K562 (cell line): ENCODE data around the gene RHOBTB3. TPM values are rescaled to one million over a fixed set of nuclear protein-coding genes. Genes with fewer than 3 reads are reported as not detected.

ENCODE experiments used
- BMI1 ChIP-seq: fragments of 150-350 bp; IDR thresholded peaks from 2 replicates; pipeline ENCODE4 v1.6.1; 2014; ENCODE audit warnings: low read length
- CHD2 ChIP-seq: IDR thresholded peaks from 2 replicates; pipeline ENCODE4 v1.6.1; 2011; ENCODE audit warnings: low read depth, low read length
- FOXA3 ChIP-seq, 2 experiments: fragments of 450-650 bp in 1 of 2; sonication (generic) in 1 of 2; formaldehyde crosslinking; IDR thresholded peaks in 1 of 2; conservative IDR thresholded peaks in 1 of 2; 2 replicates each; pipeline versions ENCODE4 v1.4.0 to v1.8.0; 2020 to 2022; ENCODE audit warnings: mild to moderate bottlenecking in 2 of 2, missing genetic modification reagents in 1 of 2
- JUN ChIP-seq, 2 experiments: sonication (generic) in 1 of 2; formaldehyde crosslinking in 1 of 2; IDR thresholded peaks; 2 replicates each; pipeline versions ENCODE4 v1.6.1 to v1.8.0; 2012 to 2022; ENCODE audit warnings: borderline replicate concordance in 2 of 2, mild to moderate bottlenecking in 2 of 2, improper control_type of control experiment in 1 of 2, low read depth in 1 of 2, low read length in 1 of 2, missing genetic modification reagents in 1 of 2
- MIER1 ChIP-seq: fragments of 450-650 bp; IDR thresholded peaks from 2 replicates; pipeline ENCODE4 v1.6.1; 2016; ENCODE audit warnings: antibody characterized with exemption, mild to moderate bottlenecking, low read depth
- NFIC ChIP-seq: fragments of 450-650 bp; IDR thresholded peaks from 2 replicates; pipeline ENCODE4 v1.6.1; 2017; ENCODE audit warnings: mild to moderate bottlenecking, inconsistent platforms
- OTX1 ChIP-seq: fragments of 450-650 bp; formaldehyde crosslinking; IDR thresholded peaks from 2 replicates; pipeline ENCODE4 v1.4.0; 2022; ENCODE audit warnings: mild to moderate bottlenecking
- PHF8 ChIP-seq: fragments of 200-600 bp; sonication (generic); IDR thresholded peaks from 2 replicates; pipeline ENCODE4 v1.6.1; 2012; ENCODE audit warnings: mixed run types, mild to moderate bottlenecking, inconsistent platforms, low read length, moderate library complexity, borderline replicate concordance
- RBM39 ChIP-seq: fragments of 200-400 bp; formaldehyde crosslinking; optimal IDR thresholded peaks from 2 replicates; pipeline ENCODE3; 2018; ENCODE audit warnings: low read depth, low read length
- TFAM ChIP-seq: fragments of 250-450 bp; sonication (Bioruptor Pico); conservative IDR thresholded peaks from 2 replicates; pipeline ENCODE4 v1.5.0; 2021; ENCODE audit warnings: mild to moderate bottlenecking, moderate library complexity
- ZFX ChIP-seq: sonication (generic); formaldehyde crosslinking; IDR thresholded peaks from 2 replicates; pipeline ENCODE4 v1.8.0; 2022; ENCODE audit warnings: mild to moderate bottlenecking, missing genetic modification reagents, moderate library complexity
- ZNF668 ChIP-seq: fragments of 250-450 bp; sonication (Bioruptor Pico); IDR thresholded peaks from 2 replicates; pipeline ENCODE4 v1.8.0; 2022; ENCODE audit warnings: mild to moderate bottlenecking, inconsistent platforms
- ZNF830 ChIP-seq: fragments of 250-450 bp; sonication (Bioruptor Pico); IDR thresholded peaks from 2 replicates; pipeline ENCODE4 v1.5.0; 2021; ENCODE audit warnings: mild to moderate bottlenecking
- polyA plus RNA-seq, 8 experiments: library from polyadenylated mRNA; depleted of rRNA in 4 of 8; stranded (reverse) in 5 of 8; unstranded in 3 of 8; fragments of >200 nt; fragmentation: Nextera tagmentation in 2 of 8; fragmentation: Illumina TruSeq in 1 of 8; extraction: Ambion mirVana in 2 of 8; extraction: Trizol in 1 of 8; gene quantifications; 2 replicates each; pipeline versions ENCODE4 v1.2.1 to v1.2.3, GENCODE V29; 2011 to 2014; ENCODE audit warnings: inconsistent platforms in 1 of 8, missing spikeins in 1 of 8
- total RNA-seq, 7 experiments: library from RNA; depleted of rRNA in 6 of 7; stranded (reverse); fragments of >200 nt in 6 of 7; fragmentation: Illumina TruSeq in 2 of 7; extraction: Trizol in 2 of 7; gene quantifications; 2 replicates each; pipeline versions ENCODE4 v1.2.1 to v1.2.3, GENCODE V29; 2011 to 2021; ENCODE audit warnings: low replicate concordance in 1 of 7
- TF ChIP-seq, protein P1 (sequence below): fragments of 450-650 bp; IDR thresholded peaks from 2 replicates; pipeline ENCODE4 v1.6.1; 2014; ENCODE audit warnings: low read depth, mild to moderate bottlenecking, moderate library complexity, borderline replicate concordance
- TF ChIP-seq, protein P2 (sequence below): sonication (generic); formaldehyde crosslinking; IDR thresholded peaks from 2 replicates; pipeline ENCODE4 v1.8.0; 2022; ENCODE audit warnings: mild to moderate bottlenecking, low read depth, missing genetic modification reagents
- TF ChIP-seq, protein P3 (sequence below): fragments of 450-650 bp; IDR thresholded peaks from one replicate; pipeline ENCODE4 v1.6.1; 2018; ENCODE audit warnings: mild to moderate bottlenecking, moderate library complexity; ENCODE audit not compliant: partially characterized antibody
- TF ChIP-seq, protein P4 (sequence below): fragments of 250-450 bp; sonication (Bioruptor Pico); IDR thresholded peaks from 2 replicates; pipeline ENCODE4 v1.5.0; 2021

The RHOBTB3 gene
- total and polyA plus RNA-seq, 9 of the 15 experiments (the other 6 are each of a cell fraction or from before 2014, with no cell fraction given) = 39.7 to 143 (median 115) TPM

DNA sequence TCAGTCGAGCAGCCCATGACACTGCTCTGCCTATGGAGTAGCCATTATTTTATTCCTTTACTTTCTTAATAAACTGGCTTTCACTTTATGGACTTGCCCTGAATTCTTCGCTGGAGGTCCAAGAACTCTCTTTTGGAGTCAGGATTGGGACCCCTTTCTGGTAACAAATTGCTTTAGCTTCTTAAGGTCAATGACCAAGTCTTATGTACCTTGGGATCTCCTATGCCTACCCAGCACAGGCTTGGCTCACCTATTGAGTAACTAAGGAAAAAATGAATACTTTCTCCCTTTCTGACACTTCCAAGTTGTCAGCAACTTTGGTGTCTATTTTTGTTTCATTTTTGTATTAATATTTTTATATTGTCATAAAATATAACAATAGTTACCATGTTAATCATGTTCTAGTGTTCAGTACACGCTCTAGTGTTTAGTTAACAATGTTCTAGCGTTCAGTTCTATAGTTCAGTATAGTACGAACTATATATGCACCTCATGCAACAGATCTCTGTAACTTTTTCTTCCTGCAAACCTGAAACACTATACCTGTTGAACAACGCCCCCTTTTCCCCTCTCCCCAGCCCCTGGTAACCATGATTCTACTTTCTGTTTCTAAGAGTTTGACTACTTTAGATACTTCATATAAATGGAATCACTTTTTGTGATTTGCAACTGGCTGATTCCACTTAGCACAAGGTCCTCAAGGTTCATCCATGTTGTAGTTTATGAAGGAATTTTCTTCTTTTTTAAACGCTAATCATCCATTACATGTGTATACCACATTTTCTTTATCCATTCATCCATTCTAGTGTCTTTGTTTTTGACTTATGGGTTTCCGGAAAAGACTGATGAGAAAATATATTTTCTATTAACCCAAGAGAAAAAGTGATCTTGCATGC lies 1.8 kb upstream of the RHOBTB3 start (continued):
- TF ChIP-seq, protein P1, sequence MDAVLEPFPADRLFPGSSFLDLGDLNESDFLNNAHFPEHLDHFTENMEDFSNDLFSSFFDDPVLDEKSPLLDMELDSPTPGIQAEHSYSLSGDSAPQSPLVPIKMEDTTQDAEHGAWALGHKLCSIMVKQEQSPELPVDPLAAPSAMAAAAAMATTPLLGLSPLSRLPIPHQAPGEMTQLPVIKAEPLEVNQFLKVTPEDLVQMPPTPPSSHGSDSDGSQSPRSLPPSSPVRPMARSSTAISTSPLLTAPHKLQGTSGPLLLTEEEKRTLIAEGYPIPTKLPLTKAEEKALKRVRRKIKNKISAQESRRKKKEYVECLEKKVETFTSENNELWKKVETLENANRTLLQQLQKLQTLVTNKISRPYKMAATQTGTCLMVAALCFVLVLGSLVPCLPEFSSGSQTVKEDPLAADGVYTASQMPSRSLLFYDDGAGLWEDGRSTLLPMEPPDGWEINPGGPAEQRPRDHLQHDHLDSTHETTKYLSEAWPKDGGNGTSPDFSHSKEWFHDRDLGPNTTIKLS = no peak
- peak; percentile 47; the same call in 1 of the 2 replicates for TF ChIP-seq PHF8
- TF ChIP-seq, protein P2, sequence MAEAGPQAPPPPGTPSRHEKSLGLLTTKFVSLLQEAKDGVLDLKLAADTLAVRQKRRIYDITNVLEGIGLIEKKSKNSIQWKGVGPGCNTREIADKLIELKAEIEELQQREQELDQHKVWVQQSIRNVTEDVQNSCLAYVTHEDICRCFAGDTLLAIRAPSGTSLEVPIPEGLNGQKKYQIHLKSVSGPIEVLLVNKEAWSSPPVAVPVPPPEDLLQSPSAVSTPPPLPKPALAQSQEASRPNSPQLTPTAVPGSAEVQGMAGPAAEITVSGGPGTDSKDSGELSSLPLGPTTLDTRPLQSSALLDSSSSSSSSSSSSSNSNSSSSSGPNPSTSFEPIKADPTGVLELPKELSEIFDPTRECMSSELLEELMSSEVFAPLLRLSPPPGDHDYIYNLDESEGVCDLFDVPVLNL = no peak
- TF ChIP-seq ZFX = no peak
- TF ChIP-seq OTX1 (CRISPR knock-in tag) = peak; percentile 9
- TF ChIP-seq BMI1 = no peak
- peak; percentile 59 for TF ChIP-seq NFIC
- no peak for TF ChIP-seq RBM39
- TF ChIP-seq JUN (IDR thresholded peaks at IDR 0.05; ENCODE audit: borderline replicate concordance, low read depth, low read length) = 0 out of 2 replicates have a peak, but pooled peaks have one; percentile 33
- TF ChIP-seq JUN (CRISPR knock-in tag; IDR thresholded peaks at IDR 0.05; ENCODE audit: borderline replicate concordance) = no peak
- TF ChIP-seq FOXA3 (CRISPR knock-in tag; conservative IDR thresholded peaks at IDR 0.05 in 1 of 2, IDR thresholded peaks at IDR 0.05 in 1 of 2) = 0 out of 4 replicates have a peak, but pooled peaks of 1 of the 2 experiments have one; percentile 1
- no peak; the same call in 1 of the 2 replicates for TF ChIP-seq MIER1
- TF ChIP-seq ZNF830 (CRISPR knock-in tag) = peak; percentile 87
- TF ChIP-seq, protein P3, sequence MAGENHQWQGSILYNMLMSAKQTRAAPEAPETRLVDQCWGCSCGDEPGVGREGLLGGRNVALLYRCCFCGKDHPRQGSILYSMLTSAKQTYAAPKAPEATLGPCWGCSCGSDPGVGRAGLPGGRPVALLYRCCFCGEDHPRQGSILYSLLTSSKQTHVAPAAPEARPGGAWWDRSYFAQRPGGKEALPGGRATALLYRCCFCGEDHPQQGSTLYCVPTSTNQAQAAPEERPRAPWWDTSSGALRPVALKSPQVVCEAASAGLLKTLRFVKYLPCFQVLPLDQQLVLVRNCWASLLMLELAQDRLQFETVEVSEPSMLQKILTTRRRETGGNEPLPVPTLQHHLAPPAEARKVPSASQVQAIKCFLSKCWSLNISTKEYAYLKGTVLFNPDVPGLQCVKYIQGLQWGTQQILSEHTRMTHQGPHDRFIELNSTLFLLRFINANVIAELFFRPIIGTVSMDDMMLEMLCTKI = no peak
- TF ChIP-seq ZNF668 (CRISPR knock-in tag) = no peak; the same call in 1 of the 2 replicates
- no peak for TF ChIP-seq TFAM (CRISPR knock-in tag)
- no peak for TF ChIP-seq CHD2
- TF ChIP-seq, protein P4, sequence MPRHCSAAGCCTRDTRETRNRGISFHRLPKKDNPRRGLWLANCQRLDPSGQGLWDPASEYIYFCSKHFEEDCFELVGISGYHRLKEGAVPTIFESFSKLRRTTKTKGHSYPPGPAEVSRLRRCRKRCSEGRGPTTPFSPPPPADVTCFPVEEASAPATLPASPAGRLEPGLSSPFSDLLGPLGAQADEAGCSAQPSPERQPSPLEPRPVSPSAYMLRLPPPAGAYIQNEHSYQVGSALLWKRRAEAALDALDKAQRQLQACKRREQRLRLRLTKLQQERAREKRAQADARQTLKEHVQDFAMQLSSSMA (CRISPR knock-in tag) = peak; percentile 59; the same call in 1 of the 2 replicates
